Peyer's patch (tissue), 4 donors: ENCODE results near the gene ZC3HAV1L. TPM values are rescaled to one million over a fixed set of nuclear protein-coding genes. Genes with fewer than 3 reads are reported as not detected.

Experiments
- DNase-seq, 3 donors: peaks; one replicate each; pipeline ENCODE4 v3.0.0-alpha.2; 2017 to 2019
- H3K27ac ChIP-seq, 4 donors: fragments of 200-600 bp; sonication (generic); one replicate each; pipeline ENCODE4 v1.5.1; 2016 to 2019
- H3K27me3 ChIP-seq, 2 donors: fragments of 200-600 bp; sonication (generic); one replicate each; pipeline ENCODE4 v1.5.1; 2019
- H3K36me3 ChIP-seq, 3 donors: fragments of 200-600 bp; sonication (generic); one replicate each; pipeline ENCODE4 v1.5.1; 2016 to 2019
- H3K4me1 ChIP-seq, 4 donors: fragments of 200-600 bp; sonication (generic); one replicate each; pipeline ENCODE4 v1.5.1; 2016 to 2019
- H3K4me3 ChIP-seq, 4 donors: fragments of 200-600 bp; sonication (generic); 1 replicate in 3 of 4; 2 replicates in 1 of 4; pipeline ENCODE4 v1.5.1; 2016 to 2019; ENCODE audit warnings: mild to moderate bottlenecking in 1 of 4
- H3K9me3 ChIP-seq, 4 donors: fragments of 200-600 bp; sonication (generic); one replicate each; pipeline ENCODE4 v1.5.1; 2016 to 2019; ENCODE audit warnings: mild to moderate bottlenecking in 1 of 4
- CTCF ChIP-seq, 6 experiments: fragments of 450-650 bp in 4 of 6; fragments of 200-600 bp in 2 of 6; sonication (generic) in 1 of 6; IDR thresholded peaks; one replicate each; pipeline ENCODE4 v1.5.1; 2017 to 2019; ENCODE audit warnings: antibody characterized with exemption in 6 of 6, mild to moderate bottlenecking in 3 of 6, moderate library complexity in 1 of 6
- POLR2A ChIP-seq, 2 donors: fragments of 450-650 bp; IDR thresholded peaks; one replicate each; pipeline ENCODE4 v1.5.1; 2017; ENCODE audit warnings: antibody characterized with exemption in 2 of 2, mild to moderate bottlenecking in 2 of 2, moderate library complexity in 2 of 2
- total RNA-seq, 4 donors: library from RNA; depleted of rRNA; stranded (reverse); fragments of >200 nt; gene quantifications; one replicate each; pipeline ENCODE4 v1.1.0, GENCODE V29; 2016

ZC3HAV1L gene
- total RNA-seq, 4 donors from 2014 or later, result 7.7 to 25.6 (median 13.6) TPM

DNA sequence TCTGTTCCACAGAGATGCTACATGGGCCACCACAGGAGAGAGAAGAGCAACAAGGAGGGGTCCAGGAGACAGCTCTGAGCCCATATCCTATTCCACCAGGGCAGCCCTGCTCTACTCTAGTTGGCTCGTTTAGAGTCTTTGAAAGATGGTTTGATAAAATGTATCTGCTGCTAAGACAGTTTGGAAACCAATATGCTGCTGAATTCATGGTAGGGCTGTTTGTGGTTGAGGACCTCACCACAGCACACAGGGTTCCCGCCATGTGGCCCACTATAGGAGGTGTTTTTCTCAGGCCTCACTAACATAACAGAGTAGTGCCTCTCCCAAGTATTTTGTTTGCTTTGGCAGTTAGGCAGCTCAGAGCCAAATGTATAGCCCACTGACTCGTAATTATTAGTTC is 35.8 kb upstream of the ZC3HAV1L start:
- H3K27me3 ChIP-seq, result no peaks in the 10 kb centered on the region
- no peaks in the 10 kb centered on the region for H3K9me3 ChIP-seq
- TF ChIP-seq CTCF (IDR thresholded peaks at IDR 0.05), result no peak
- TF ChIP-seq POLR2A (IDR thresholded peaks at IDR 0.05), result no peak
- no peak overlapping the region for H3K27ac ChIP-seq
- no peak overlapping the region for H3K4me3 ChIP-seq
- H3K36me3 ChIP-seq, result peaks cover 0 to 92% (median 0%) of the 10 kb centered on the region in 3 donors
- peak in 1 of 3 donors; percentile 60 for DNase-seq
- no peaks in the 10 kb centered on the region for H3K4me1 ChIP-seq

GRCh38 chr7:139068544-139069399 is 32.9 kb upstream of the ZC3HAV1L start:
- TF ChIP-seq POLR2A (IDR thresholded peaks at IDR 0.05), result no peak
- H3K9me3 ChIP-seq, result no peaks in the 10 kb centered on the region
- no peak overlapping the region for H3K27ac ChIP-seq
- no peaks in the 10 kb centered on the region for H3K4me1 ChIP-seq
- H3K27me3 ChIP-seq, result no peaks in the 10 kb centered on the region
- H3K4me3 ChIP-seq, result no peak overlapping the region
- DNase-seq, result no peak
- H3K36me3 ChIP-seq, result peaks cover 0 to 99% (median 0%) of the 10 kb centered on the region in 3 donors

- Histone ChIP-seq H3K27me3 (no peaks in the 10 kb centered on the region), H3K4me3 (no peak overlapping the region), H3K9me3 (no peaks in the 10 kb centered on the region), H3K4me1 (no peaks in the 10 kb centered on the region), H3K27ac (no peak overlapping the region), H3K36me3 (peaks cover 0 to 95% (median 0%) of the 10 kb centered on the region in 3 donors)
- TF ChIP-seq CTCF (IDR thresholded peaks at IDR 0.05), result no peak
- no peak for DNase-seq
These were observed 30.5 kb upstream of the ZC3HAV1L start for GRCh38 chr7:139066315-139066714.

DNA sequence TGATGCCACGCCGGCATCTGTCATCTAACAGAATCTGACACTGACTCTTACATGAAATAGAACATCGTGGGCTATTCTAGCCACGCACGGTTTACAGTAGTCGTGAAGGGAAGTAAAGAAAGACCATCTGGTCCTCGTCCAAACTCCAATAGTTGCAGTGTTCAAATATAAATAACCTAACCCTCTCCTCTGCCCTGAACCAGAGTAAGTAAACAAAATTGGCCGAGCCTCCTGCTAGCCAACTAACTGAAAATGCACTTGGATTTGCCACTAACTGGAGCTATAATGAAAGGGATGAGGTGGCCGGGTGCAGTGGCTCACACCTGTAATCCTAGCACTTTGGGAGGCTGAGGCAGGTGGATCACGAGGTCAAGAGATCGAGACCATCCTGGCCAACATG is 29.5 kb upstream of the ZC3HAV1L start:
- H3K9me3 ChIP-seq, result no peaks in the 10 kb centered on the region
- DNase-seq, result no peak
- H3K4me1 ChIP-seq, result no peaks in the 10 kb centered on the region
- H3K27ac ChIP-seq, result no peak overlapping the region
- no peaks in the 10 kb centered on the region for H3K27me3 ChIP-seq
- TF ChIP-seq POLR2A (IDR thresholded peaks at IDR 0.05), result no peak
- TF ChIP-seq CTCF (IDR thresholded peaks at IDR 0.05), result no peak
- peaks cover 0 to 92% (median 0%) of the 10 kb centered on the region in 3 donors for H3K36me3 ChIP-seq
- no peak overlapping the region for H3K4me3 ChIP-seq

GRCh38 chr7:139061416-139061815 is 25.6 kb upstream of the ZC3HAV1L start:
- TF ChIP-seq CTCF (IDR thresholded peaks at IDR 0.05), result no peak
- no peak for TF ChIP-seq POLR2A (IDR thresholded peaks at IDR 0.05)
- H3K4me3 ChIP-seq, result no peak overlapping the region
- H3K27ac ChIP-seq, result peak overlapping the region in 1 of 4 donors; percentile 16
- no peaks in the 10 kb centered on the region for H3K27me3 ChIP-seq
- no peaks in the 10 kb centered on the region for H3K4me1 ChIP-seq
- H3K36me3 ChIP-seq, result peaks cover 0 to 85% (median 0%) of the 10 kb centered on the region in 3 donors
- H3K9me3 ChIP-seq, result no peaks in the 10 kb centered on the region
- no peak for DNase-seq

DNA sequence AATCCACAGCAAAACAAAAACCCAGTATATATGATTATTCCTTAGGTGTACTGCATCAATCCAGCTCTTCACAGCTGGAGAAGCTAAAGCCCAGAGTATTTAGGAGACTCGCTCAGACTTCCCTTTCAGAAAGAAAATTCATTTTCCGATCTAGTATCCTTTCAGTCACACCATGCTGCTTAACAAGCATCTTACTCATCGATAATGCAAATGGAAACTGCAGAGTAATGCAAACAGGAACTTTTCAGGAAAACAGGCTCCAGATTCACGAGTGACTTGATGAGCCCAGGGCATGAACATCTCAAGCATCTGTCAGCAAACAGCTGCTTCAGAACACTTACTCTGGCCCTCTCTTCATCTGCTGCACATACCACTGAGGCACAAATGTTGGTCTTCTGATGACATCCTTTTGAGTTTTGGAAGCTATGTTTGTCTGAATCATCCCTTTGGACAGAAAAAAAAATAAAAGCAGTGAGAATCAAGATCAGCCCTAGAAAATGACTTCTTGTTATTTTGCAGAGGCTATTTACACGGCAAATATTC is 24.9 kb upstream of the ZC3HAV1L start:
- Histone ChIP-seq H3K27ac (no peak overlapping the region), H3K4me3 (no peak overlapping the region), H3K9me3 (no peaks in the 10 kb centered on the region), H3K27me3 (no peaks in the 10 kb centered on the region), H3K36me3 (peaks cover 0 to 84% (median 0%) of the 10 kb centered on the region in 3 donors), H3K4me1 (no peaks in the 10 kb centered on the region)
- TF ChIP-seq POLR2A (IDR thresholded peaks at IDR 0.05), result no peak
- TF ChIP-seq CTCF (IDR thresholded peaks at IDR 0.05), result no peak
- DNase-seq, result no peak
